Left ventricle myocardium inferior (tissue), 1 donor: ENCODE measurements around the gene ARFRP1. TPM values are rescaled to one million over a fixed set of nuclear protein-coding genes. Genes with fewer than 3 reads are reported as not detected.
"Not testable (repeated sequence)": the region's sequence is repeated elsewhere in the genome, so short reads cannot be mapped to it uniquely, and the experiment has no call there.

Source experiments
- DNase-seq: peaks from one replicate; pipeline ENCODE4 v3.0.0-alpha.2; 2020
- H3K27ac ChIP-seq: fragments of 200-600 bp; replicated peaks from 2 replicates; pipeline ENCODE4 v1.8.0; 2021
- H3K27me3 ChIP-seq: fragments of 200-600 bp; 2 replicates; pipeline ENCODE4 v1.8.0; 2021; ENCODE audit warnings: low read depth
- H3K36me3 ChIP-seq: fragments of 200-600 bp; 2 replicates; pipeline ENCODE4 v1.8.0; 2021
- H3K4me1 ChIP-seq: fragments of 200-600 bp; 2 replicates; pipeline ENCODE4 v1.8.0; 2021
- H3K4me3 ChIP-seq: fragments of 200-600 bp; 2 replicates; pipeline ENCODE4 v1.8.0; 2021; ENCODE audit warnings: mild to moderate bottlenecking, moderate library complexity
- H3K9me3 ChIP-seq: fragments of 200-600 bp; replicated peaks from 2 replicates; pipeline ENCODE4 v1.8.0; 2021
- intact Hi-C: fragments of 100-400 bp; cut with micrococcal nuclease; formaldehyde crosslinking; loops from one replicate; pipeline ENCODE4 v1.11.0; 2022
- total RNA-seq: library from RNA; stranded (reverse); fragmentation: NEBNext Ultra II Directional; extraction: Animal tissue kit (Norgen Biotek cat#: 25700); gene quantifications from one replicate; pipeline ENCODE4 v1.2.1, GENCODE V29; 2021
- TF ChIP-seq, protein P1 (sequence below): fragments of 200-600 bp; IDR thresholded peaks from 2 replicates; pipeline ENCODE4 v1.8.0; 2021; ENCODE audit warnings: antibody characterized with exemption, mild to moderate bottlenecking, borderline replicate concordance
- donor health status: DM: no; HTN: yes; CAD: no; lungs with severe emphysema.

ARFRP1 gene
- total RNA-seq, 1 donor from 2014 or later: 37.1 TPM

DNA sequence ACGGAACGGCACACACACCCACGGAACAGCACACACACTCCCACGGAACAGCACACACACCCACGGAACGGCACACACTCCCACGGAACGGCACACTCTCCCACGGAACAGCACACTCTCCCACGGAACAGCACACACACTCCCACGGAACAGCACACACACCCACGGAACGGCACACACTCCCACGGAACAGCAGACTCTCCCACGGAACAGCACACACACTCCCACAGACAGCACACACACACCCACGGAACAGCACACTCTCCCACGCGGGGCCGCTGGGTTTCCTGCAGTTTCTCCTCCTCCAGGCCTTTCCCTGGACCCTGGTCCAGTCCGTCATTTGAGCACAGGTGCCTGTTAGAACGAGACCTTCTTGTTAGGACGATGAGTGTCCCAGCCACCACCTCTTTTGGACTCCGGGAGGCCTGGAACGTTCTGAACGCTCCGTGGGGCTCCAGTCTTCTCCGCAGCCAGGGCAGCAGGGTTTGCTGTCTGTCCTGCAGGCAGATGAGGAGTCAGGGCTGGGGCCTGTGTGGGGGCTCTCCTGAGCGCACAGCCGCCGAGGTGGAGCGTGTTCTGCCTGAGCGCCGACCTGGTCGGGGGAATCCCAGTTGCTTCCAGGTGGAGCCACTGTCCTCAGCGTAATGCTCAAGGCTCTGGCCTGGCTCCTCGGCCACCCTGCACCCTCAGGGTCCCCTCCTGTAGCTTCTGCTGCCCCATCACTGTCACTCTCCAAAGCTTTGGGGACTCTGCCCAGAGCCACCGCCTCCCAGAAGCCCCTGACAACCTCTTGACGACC is 28.9 kb downstream of the ARFRP1 start:
- intact Hi-C loops: no loop called here
- H3K4me3 ChIP-seq: no peak overlapping the region
- H3K36me3 ChIP-seq: peaks cover 49% of the 10 kb centered on the region
- TF ChIP-seq, protein P1, sequence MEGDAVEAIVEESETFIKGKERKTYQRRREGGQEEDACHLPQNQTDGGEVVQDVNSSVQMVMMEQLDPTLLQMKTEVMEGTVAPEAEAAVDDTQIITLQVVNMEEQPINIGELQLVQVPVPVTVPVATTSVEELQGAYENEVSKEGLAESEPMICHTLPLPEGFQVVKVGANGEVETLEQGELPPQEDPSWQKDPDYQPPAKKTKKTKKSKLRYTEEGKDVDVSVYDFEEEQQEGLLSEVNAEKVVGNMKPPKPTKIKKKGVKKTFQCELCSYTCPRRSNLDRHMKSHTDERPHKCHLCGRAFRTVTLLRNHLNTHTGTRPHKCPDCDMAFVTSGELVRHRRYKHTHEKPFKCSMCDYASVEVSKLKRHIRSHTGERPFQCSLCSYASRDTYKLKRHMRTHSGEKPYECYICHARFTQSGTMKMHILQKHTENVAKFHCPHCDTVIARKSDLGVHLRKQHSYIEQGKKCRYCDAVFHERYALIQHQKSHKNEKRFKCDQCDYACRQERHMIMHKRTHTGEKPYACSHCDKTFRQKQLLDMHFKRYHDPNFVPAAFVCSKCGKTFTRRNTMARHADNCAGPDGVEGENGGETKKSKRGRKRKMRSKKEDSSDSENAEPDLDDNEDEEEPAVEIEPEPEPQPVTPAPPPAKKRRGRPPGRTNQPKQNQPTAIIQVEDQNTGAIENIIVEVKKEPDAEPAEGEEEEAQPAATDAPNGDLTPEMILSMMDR: no peak
- H3K9me3 ChIP-seq: no peaks in the 10 kb centered on the region
- H3K27ac ChIP-seq: no peak overlapping the region
- no peaks in the 10 kb centered on the region for H3K27me3 ChIP-seq
- peaks cover 27% of the 10 kb centered on the region for H3K4me1 ChIP-seq
- no peak for DNase-seq

DNA sequence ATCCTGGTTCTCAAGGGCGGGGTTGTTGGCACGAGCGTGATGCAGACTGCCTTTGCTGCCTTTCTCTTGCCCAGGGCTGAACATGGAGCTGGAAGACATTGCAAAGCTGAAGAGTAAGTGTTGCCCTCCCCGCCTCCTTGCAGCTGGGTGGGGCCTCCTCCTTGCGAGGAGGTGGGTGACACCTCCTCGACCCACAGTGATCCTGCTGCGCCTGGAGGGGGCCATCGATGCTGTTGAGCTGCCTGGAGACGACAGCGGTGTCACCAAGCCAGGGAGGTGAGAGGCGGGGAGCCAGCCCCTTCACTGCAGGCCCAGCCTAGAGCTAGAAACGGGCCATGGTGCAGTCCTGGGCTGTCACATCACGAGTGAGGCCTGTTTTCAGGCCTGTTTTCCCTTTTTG is 29.7 kb downstream of the ARFRP1 start:
- intact Hi-C loops: no loop called here
- DNase-seq: no peak
- Histone ChIP-seq H3K9me3 (no peaks in the 10 kb centered on the region), H3K4me3 (no peak overlapping the region), H3K27ac (no peak overlapping the region), H3K36me3 (peaks cover 51% of the 10 kb centered on the region), H3K4me1 (peaks cover 22% of the 10 kb centered on the region), H3K27me3 (no peaks in the 10 kb centered on the region)
- TF ChIP-seq, protein P1: no peak

GRCh38 chr20:63675681-63676368 is 32.0 kb downstream of the ARFRP1 start:
- H3K4me3 ChIP-seq: no peak overlapping the region
- TF ChIP-seq, protein P1: no peak
- no peaks in the 10 kb centered on the region for H3K9me3 ChIP-seq
- peaks cover 57% of the 10 kb centered on the region for H3K36me3 ChIP-seq
- intact Hi-C loops: no loop called here
- no peak overlapping the region for H3K27ac ChIP-seq
- no peaks in the 10 kb centered on the region for H3K27me3 ChIP-seq
- H3K4me1 ChIP-seq: peaks cover under 1% of the 10 kb centered on the region
- no peak for DNase-seq

GRCh38 chr20:63673951-63674350 is 33.8 kb downstream of the ARFRP1 start:
- Histone ChIP-seq H3K4me1 (no peaks in the 10 kb centered on the region), H3K4me3 (no peak overlapping the region), H3K36me3 (peaks cover 56% of the 10 kb centered on the region), H3K27me3 (no peaks in the 10 kb centered on the region), H3K27ac (no peak overlapping the region), H3K9me3 (no peaks in the 10 kb centered on the region)
- intact Hi-C loops: no loop called here
- TF ChIP-seq, protein P1: no peak
- no peak for DNase-seq

GRCh38 chr20:63672666-63673065 is 35.1 kb downstream of the ARFRP1 start:
- H3K4me3 ChIP-seq: no peak overlapping the region
- H3K4me1 ChIP-seq: no peaks in the 10 kb centered on the region
- no peaks in the 10 kb centered on the region for H3K9me3 ChIP-seq
- intact Hi-C loops: no loop called here
- peaks cover 61% of the 10 kb centered on the region for H3K36me3 ChIP-seq
- H3K27ac ChIP-seq: no peak overlapping the region
- H3K27me3 ChIP-seq: no peaks in the 10 kb centered on the region
- DNase-seq: no peak
- TF ChIP-seq, protein P1: no peak

DNA sequence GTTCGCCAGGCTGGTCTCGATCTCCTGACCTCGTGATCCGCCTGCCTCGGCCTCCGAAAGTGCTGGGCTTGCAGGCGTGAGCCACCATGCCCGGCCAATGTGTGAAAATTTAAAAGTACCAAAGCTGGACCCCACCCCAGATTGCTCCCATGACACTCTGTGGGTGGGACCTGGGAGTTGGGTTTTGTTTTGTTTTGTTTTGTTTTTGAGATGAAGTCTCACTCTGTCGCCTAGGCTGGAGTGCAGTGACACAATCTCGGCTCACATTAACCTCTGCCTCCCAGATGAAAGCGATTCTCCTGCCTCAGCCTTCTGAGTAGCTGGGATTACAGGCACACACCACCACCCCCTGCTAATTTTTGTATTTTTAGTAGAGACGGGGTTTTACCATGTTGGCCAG is 36.1 kb downstream of the ARFRP1 start:
- H3K27me3 ChIP-seq, H3K27ac ChIP-seq, DNase-seq, H3K4me1 ChIP-seq, H3K9me3 ChIP-seq, H3K4me3 ChIP-seq, intact Hi-C loops: not testable (repeated sequence)
- peaks cover 61% of the 10 kb centered on the region for H3K36me3 ChIP-seq
